Raji (cell line): ENCODE data around the gene PRSS56.

Source experiments
- POLR2A ChIP-seq: IDR thresholded peaks from 2 replicates; pipeline ENCODE4 v1.6.1; 2011; ENCODE audit warnings: low read depth, low read length, control low read depth; ENCODE audit not compliant: insufficient read depth

PRSS56 gene

DNA sequence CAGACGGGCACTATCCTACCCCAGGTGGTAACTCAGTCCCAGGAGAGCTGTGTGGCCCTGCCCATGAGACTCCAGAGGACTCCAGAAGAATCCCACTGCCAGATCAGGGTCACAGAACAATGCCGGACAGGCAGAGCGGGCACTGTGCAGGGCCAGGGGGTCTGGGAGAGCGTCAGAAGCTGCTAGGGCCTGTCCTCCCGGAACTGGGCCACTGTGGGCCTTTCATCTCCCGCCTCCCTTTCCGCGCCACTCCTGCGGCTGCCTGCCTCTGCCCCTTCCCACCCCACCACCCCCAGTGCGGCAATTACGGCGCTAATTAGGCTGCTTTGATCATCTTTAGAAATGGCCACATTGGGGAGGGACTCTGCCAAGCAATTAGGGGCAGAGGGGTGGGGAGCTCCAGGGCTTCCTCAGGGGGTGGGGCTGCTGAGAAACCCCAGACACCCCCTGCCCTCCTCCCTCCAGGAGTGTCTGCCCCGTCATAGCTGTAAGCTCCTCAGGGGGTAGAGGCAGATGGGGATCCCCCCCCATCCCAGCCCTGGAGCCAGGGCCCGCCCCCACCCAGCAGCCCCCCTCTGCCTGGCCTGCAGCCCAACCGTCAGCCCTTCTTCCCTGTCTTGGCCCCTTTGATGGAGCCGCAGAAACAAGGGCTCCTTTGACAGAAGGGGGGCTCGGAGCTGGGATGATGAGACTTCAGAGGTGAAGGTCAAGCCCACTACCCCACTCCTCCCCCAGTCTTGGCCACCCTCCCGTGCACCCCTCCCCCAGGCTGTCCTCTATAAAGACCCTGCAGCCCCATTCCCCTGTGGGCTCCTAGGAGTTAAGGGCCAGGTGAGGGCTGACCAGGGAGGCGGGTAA is at the start of gene PRSS56:
Gene PRSS56 (plus strand): TSS at position 808 of the 858 bp plus-strand sequence. CDS start 211 bp downstream, outside the sequence.
- TF ChIP-seq POLR2A, result no peak

DNA sequence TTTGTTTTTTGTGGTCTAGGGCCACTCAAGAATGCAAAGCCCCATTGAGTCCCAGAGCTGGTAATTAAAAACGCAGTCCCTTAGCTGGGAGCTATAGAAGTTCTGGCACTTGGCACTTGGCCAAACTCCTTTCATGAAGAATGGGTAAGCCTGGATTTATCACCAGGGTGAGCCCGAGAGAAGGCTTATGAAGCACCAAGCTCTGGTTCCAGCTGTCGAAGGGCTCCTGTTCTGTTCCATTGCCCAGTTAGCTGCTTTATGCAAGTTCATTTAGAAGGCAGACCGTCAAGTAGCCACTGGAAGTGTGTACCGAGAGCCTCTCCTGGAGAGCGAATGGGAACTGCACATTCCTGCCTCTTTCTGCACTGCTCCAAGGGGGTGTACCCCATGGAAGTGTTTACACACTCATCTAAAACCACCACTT is 46.7 kb upstream of the PRSS56 start:
- no peak for TF ChIP-seq POLR2A

DNA sequence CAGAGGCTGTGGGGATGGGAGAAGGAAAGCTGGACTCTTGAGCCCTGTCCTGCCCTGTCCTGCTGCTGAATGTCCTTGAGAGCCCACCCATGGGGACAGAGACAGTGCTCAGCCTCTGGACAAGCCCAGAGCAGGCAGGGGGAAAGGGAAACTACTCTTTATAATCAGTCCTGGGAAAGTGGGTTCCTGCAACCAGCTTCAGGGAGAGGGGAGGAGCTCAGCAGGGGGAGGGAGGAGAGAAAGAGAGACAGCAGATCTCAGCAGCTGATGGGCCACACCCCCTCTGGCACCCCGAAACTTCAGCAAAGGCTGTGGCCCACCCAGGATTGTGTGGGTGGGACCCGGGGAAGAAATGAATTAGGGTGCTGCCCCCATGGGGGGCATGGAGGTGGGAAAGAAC is 44.1 kb upstream of the PRSS56 start:
- TF ChIP-seq POLR2A, result no peak

DNA sequence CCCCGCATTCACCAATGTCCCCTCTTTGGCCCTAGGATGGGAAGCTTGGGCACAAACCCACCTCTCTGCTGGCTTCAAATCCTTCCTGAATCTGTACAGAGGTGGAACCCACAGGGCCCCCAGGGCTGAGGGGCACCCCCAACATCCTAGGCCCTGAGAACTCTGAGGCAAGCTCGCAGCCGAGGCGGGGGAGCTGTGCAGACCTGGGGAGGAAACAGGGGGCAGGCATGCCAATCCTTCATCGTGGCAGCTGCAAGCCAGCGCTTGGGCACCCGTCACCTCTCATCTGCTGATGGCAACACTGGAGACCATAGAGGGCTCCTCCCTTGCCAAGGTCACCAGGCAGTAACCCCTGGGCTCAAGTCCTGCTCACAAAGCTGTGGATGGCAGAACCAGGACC is 43.4 kb upstream of the PRSS56 start:
- no peak for TF ChIP-seq POLR2A

DNA sequence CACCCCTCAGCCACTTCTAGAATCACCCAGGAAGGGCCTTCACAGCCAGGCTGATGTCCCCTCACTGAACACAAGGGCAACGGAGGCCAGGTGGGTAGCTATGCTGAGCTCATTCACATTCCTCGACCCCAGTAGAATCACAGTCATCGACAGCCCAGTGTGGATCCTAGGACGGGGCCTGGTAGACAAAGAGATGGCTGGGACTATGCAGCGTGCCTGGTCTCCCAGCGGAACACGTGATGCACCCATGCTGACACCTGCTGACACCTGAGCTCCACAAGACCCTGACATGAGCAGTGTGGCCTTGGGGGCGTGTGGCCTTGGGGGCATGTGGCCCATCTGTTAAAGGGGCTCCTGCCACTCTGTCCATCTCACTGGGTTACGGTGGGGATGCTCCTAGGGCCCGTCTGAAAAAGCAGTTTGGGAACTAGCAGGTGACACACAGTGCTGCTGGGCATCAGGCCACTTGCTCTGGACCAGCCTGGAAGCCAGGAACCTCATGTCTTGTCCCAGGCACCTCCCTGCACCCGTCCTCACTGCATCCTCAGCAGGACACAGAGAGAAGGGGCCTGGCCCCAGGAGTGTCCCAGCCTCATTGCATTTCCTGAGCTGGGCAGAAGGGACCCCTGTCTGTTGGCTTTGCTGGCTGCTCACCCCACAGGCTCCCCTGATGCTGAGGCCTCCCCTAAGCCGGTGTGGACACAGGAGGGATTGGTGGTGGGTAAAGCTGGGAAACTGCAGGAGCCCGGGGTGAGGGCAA is 42.3 kb upstream of the PRSS56 start:
- TF ChIP-seq POLR2A, result no peak

DNA sequence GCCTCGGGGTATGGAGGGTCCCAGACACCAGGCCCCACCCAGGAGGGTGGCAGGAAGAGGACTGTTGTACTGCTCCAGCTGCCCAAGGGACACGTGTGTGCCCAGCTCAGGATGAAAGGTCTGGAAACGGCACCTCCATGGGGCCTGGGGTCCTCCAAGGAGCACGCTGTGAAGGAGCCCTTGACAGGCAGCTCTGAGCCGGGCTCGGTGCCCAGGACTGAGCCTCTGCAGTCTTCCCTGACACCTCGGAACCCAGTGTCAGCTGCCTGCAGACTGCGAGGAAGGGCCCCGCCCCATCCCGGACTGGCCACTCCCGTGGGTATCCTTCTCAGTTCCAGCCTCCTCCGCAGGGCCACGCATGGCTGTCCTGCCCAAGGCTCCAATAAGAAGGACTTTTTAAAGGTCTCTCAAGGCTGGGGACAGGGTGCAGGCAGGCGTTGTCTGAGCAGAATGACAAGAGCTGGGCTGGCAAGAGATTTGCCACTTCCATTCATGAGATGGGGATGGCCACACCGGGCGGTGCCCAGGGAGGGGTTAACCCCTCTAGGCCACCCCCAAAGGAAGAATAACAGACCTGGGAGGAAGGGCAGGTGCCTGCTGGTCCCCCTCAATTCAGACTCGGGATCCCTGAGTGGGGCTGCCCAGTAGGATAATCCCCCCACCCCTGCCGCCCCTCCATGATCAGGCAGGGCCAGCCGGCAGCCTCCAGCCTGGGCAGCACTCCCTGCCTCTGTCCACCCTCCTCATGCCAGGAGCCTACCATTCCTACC is 41.4 kb upstream of the PRSS56 start:
- TF ChIP-seq POLR2A, result no peak

DNA sequence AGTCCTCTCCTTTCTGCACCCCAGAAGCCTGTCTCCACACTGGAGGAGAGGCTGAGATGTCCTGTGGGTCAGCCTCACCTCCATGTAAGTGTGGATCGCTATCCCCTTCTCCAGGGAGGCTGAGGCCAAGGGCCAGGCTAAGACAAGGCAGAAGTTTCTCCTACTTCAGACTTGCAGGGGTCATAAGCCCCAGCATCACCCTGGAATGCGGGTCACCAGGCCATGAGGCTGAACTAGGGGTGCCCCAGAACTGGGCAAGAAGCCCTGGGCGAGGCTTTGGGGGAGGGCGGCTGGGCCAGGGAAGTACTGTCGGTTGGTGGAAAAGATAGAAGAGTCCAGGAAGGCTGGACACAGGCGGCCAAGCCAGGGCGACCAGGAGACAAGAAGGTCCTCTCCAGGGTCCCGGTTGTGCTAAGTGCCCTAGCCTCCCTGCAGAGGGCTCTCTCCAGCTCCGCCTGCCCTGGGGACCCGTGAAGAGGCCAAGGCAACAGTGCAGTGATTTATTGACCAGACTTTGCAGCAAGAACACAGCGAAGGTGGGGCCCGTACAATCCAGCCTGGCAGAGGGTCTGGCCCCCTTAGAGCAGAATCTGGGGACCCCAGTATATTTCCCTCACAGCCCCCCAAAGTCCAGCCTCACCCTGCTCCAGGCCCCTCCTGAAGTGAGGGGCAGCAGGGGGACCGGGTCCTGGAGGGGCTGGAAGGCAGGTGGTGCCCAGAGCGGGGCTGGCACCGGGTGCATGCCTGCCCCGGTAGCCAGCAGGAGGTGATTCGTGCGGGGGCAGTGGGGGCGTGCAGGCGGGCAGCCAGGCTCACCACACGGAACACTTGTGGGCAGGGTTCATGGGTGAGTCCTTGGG is 40.6 kb upstream of the PRSS56 start:
- TF ChIP-seq POLR2A, result no peak

DNA sequence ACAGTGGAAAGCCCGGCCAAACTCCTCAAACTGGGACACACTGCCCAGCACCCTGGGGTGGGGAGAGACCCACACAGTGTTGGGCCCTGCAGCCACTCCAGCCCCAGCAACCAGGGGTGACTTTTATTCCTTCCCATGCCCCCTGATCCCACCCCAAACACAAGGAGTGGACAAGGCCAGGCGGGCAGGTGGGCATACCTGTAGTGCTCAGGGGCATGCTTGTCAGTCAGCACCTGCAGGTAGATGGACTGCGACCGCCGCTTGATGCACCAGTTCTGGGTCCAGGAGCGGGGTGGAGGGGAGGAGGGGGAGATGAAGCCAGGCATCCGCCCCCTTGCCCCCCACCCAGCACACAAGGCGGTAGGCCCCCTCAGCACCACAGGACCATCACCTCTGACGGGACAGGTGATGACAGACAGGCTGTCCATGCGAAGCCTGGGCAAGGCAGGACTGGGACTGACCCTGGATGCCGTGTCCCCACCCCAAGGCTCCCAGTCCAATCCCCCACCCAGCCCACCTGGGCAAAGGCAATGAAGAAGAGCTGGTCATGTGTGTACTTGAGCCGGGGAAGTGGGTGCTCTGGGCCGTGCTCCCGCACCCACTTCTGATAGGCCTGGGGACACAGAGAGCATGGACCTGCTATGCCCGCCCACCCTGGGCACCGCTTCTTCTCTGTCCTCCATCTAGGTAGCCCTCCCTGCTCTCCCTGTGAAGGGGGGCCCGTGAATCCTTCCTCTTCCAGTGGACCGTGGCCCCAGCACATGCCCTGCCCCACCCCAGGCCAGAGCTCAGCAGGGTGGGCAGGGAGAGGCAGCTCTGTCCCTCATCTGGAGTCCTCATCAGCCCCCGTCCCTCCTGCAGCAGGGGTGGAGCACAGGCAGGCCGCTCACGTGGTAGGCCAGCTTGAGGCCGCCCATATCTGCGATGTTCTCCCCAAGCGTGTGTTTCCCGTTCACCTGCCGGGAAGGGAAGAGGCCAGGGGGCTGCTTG is 39.7 kb upstream of the PRSS56 start:
- no peak for TF ChIP-seq POLR2A

DNA sequence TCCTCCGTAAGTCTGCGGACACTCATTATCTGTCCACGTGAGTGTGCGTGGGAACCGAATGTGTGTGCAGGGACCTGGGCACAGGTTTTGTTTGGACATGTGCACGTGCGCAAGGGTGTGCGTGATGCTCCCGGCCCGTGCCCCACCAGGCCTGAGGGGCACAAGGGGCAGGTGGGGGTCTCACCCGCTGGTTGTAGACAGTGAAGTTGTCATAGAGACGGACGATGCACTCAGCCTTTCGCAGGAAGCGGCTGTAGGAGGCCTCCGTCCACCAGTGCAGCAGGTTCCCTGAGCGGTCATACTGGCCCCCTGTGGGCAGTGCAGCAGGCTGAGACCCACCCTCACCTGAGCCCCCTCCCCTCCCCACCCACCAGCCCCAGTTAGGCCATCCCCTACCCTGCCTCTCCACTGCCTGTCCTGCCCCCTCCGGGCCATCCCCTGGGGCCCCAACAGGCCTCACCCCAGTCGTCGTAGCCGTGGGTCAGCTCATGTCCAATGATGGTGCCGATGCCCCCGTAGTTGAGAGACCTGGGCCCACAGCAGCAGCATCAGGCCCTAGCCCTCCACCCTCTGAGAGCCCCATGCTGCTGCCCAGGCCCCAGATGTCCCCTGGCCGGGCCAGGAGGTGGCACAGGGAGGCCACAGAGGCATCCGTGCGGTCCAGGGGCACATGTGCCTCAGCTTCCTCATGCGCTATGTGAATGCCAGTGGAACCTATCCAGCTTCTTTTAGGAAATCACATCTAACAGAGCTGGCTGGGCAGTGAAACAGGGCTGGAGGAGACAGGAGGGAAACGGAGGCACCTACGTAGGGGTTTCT is 38.7 kb upstream of the PRSS56 start:
- TF ChIP-seq POLR2A, result no peak

DNA sequence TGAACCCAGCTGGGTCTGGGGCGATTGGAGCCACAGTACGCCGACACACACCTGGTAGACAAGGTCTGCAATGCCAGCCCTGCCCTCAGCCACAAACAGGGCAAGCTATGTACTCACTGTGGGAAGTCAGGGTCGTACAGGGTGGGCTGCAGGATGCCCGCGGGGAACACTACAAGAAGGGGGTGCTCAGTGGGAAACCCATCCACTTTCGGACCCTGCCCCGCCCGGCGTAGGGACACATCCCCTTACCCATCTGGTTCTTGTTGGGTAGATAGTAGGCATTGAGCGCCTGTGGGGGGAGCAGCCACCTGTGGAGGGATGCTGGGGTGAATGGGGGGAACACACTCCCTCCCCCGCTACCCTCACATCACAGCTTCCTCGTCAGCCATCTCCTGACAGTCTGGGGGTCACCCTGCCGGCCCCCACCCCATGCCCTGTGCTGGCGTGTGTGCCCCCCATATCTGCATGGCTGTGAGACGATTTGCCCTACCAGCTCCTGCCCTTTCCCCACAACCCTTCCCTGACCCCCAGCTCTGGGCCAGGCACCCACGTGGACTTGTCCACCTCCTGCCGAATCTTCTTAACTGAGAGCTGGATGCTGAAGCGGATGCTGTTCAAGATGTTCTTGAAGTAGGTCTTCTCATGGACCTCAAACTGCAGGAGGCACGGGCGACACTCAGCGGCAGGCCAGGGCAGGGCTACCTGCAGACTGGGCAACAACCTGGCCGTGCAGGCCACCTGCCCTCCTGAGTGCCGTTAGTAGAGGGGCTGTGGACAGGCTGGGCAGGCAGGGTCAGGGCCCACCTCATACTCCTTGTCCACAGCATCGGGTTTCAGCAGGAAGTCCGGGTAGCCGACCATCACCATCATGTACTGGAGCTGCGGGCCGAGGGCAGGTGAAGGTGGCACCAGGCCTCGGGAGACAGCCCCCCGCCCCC is 37.6 kb upstream of the PRSS56 start:
- no peak for TF ChIP-seq POLR2A

DNA sequence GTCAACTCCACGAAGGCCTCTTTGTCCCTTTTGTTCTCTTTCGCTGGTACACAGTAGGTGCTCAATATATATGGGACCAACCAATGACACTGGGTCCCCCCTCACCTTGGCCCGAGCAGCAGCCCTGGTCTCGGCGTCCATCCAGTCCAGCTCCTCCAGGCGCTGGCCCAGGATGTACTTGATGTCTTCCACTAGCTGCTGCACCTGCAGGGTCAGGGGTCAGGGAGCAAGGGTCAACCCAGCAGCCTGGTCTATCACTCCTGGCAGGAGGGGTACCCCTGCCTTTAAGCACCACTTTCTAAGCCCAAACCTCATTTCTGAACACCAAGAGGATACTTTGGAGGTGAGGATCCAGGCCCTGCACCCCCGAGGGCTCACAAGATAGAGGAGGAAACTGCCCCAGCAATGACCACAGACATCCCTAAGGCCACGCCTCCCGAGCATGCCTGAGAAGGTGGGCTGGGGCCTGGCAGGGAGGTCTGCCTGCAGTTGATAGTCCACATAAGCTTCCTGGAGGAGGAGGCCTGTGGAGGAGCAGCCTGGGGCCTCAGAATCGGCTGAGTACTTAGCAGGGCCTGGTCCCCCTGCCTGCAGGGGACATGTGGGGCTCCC is 36.8 kb upstream of the PRSS56 start:
- no peak for TF ChIP-seq POLR2A
